Fibroblast of skin of scalp (primary cell): Measurements from ENCODE around the gene ARG1. TPM values are rescaled to one million over a fixed set of nuclear protein-coding genes. Genes with fewer than 3 reads are reported as not detected.
"Not testable (repeated sequence)": the region's sequence is repeated elsewhere in the genome, so short reads cannot be mapped to it uniquely, and the experiment has no call there.

Source experiments
- DNase-seq: peaks from one replicate; pipeline ENCODE4 v3.0.0-alpha.2; 2013
- polyA plus RNA-seq, 2 experiments: library from polyadenylated mRNA; unstranded; fragments of 120-200 nt; gene quantifications; one replicate each; pipeline ENCODE4 v1.2.1, GENCODE V29; 2013; ENCODE audit not compliant: insufficient read length in 2 of 2

The ARG1 gene
- 0.22 TPM for polyA plus RNA-seq (2013, experiment 1 of 2; ENCODE audit: insufficient read length)
- 0.16 TPM for polyA plus RNA-seq (2013, experiment 2 of 2; ENCODE audit: insufficient read length)

GRCh38 chr6:131572686-131573415 lies at the start of gene ARG1:
Gene ARG1 (plus strand): TSS chr6:131573226. CDS start chr6:131573283, 57 bp downstream.
- no peak for DNase-seq

GRCh38 chr6:131523988-131524673 lies 48.9 kb upstream of the ARG1 start:
- no peak for DNase-seq

- no peak for DNase-seq
These were observed 48.2 kb upstream of the ARG1 start for GRCh38 chr6:131524695-131525336.

- DNase-seq, result not testable (repeated sequence)
These were observed 42.1 kb upstream of the ARG1 start for GRCh38 chr6:131530936-131531335.

- not testable (repeated sequence) for DNase-seq
These were observed 41.3 kb upstream of the ARG1 start for GRCh38 chr6:131531681-131532080.

- DNase-seq, result no peak
These were observed 40.4 kb upstream of the ARG1 start for GRCh38 chr6:131532580-131533039.

GRCh38 chr6:131538615-131539014 lies 34.4 kb upstream of the ARG1 start:
- not testable (repeated sequence) for DNase-seq

GRCh38 chr6:131545317-131545716 lies 27.7 kb upstream of the ARG1 start:
- no peak for DNase-seq

GRCh38 chr6:131547488-131547887 lies 25.5 kb upstream of the ARG1 start:
- DNase-seq, result no peak

GRCh38 chr6:131548441-131548840 lies 24.6 kb upstream of the ARG1 start:
- DNase-seq, result no peak

GRCh38 chr6:131549811-131550210 lies 23.2 kb upstream of the ARG1 start:
- no peak for DNase-seq

GRCh38 chr6:131551902-131552301 lies 21.1 kb upstream of the ARG1 start:
- no peak for DNase-seq

- DNase-seq, result no peak
These were observed 20.5 kb upstream of the ARG1 start for GRCh38 chr6:131552572-131552971.

- no peak for DNase-seq
These were observed 17.0 kb upstream of the ARG1 start for GRCh38 chr6:131555992-131556391.

- DNase-seq, result no peak
These were observed 14.1 kb upstream of the ARG1 start for GRCh38 chr6:131558922-131559321.

- no peak for DNase-seq
These were observed 10.9 kb upstream of the ARG1 start for GRCh38 chr6:131561925-131562707.

- no peak for DNase-seq
These were observed 8.0 kb upstream of the ARG1 start for GRCh38 chr6:131565056-131565455.

- no peak for DNase-seq
These were observed 4.3 kb upstream of the ARG1 start for GRCh38 chr6:131568726-131569125.

- no peak for DNase-seq
These were observed 1.1 kb downstream of the ARG1 start for GRCh38 chr6:131574133-131574532.

GRCh38 chr6:131574686-131575085 lies 1.7 kb downstream of the ARG1 start:
- DNase-seq, result no peak

- DNase-seq, result no peak
These were observed 2.9 kb downstream of the ARG1 start for GRCh38 chr6:131575834-131576478.

GRCh38 chr6:131581523-131581922 lies 8.5 kb downstream of the ARG1 start:
- no peak for DNase-seq
